DND-41 (cell line): ENCODE results near the gene PDCD2.

Experiments
- CTCF ChIP-seq: IDR thresholded peaks from 2 replicates; pipeline ENCODE4 v1.5.1; 2012; ENCODE audit warnings: borderline replicate concordance, low read length, moderate library complexity, mild to moderate bottlenecking; ENCODE audit not compliant: poor library complexity, severe bottlenecking; ENCODE audit errors: extremely low read depth
- EZH2 ChIP-seq: IDR thresholded peaks from 3 replicates; pipeline ENCODE4 v1.6.1; 2012; ENCODE audit warnings: borderline replicate concordance, low read depth, mild to moderate bottlenecking, moderate library complexity, low read length, inconsistent platforms; ENCODE audit not compliant: severe bottlenecking

GRCh38 chr6:170596426-170596825, 12.0 kb upstream of the PDCD2 start:
- TF ChIP-seq CTCF: no peak
- TF ChIP-seq EZH2: no peak
